IPS-15b (cell line): Measurements from ENCODE around the gene CD164L2.
"Not testable (repeated sequence)": the region's sequence is repeated elsewhere in the genome, so short reads cannot be mapped to it uniquely, and the experiment has no call there.

Experiments used
- H3K27me3 ChIP-seq: one replicate; pipeline ENCODE4 v1.6.1; 2013; ENCODE audit warnings: low read length; ENCODE audit not compliant: control insufficient read depth, insufficient read depth
- H3K36me3 ChIP-seq: one replicate; pipeline ENCODE4 v1.6.1; 2013; ENCODE audit warnings: low read length; ENCODE audit not compliant: control insufficient read depth, insufficient read depth
- H3K4me1 ChIP-seq: one replicate; pipeline ENCODE4 v1.6.1; 2013; ENCODE audit warnings: mild to moderate bottlenecking, low read length; ENCODE audit not compliant: control insufficient read depth, insufficient read depth
- H3K4me3 ChIP-seq: one replicate; pipeline ENCODE4 v1.5.1; 2013; ENCODE audit warnings: low read depth, low read length
- H3K9ac ChIP-seq: one replicate; pipeline ENCODE4 v1.6.1; 2013; ENCODE audit warnings: low read depth, mild to moderate bottlenecking, low read length
- H3K9me3 ChIP-seq: one replicate; pipeline ENCODE4 v1.6.1; 2013; ENCODE audit warnings: mild to moderate bottlenecking, low read length; ENCODE audit not compliant: control insufficient read depth, insufficient read depth

The CD164L2 gene

DNA sequence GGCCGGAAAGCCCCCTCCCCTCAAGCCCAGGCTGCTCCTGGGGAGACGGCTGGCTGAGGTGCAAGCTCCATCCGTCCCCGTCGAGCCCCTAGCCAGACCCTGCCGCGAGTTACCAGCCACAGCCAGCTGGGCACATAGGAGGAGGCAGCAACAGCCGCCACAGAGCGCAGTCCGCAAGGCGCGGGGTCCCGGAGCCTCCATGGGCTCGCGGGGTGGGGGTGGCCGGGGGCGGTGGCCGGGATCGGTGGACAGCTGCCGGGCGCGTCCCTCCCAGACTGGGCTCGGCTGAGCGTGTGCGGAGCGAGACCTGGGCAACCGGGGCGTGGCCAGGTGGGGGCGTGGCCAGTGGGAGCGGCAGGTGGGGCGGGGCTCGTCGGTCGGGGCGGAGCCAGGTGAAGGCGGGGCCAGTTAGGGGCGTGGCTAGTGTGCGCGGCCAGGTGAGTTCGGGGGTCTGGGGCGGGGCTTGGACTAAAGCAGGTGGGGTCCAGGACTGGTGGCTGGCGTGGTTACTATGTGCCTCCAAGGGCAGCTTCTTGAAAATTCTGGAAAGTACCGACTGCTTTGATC, at the start of gene CD164L2:
CD164L2 (minus strand) TSS at position 295 of the 567 bp plus-strand sequence; CDS start at position 201, 94 bp downstream.
- Histone ChIP-seq H3K4me3 (peak within 1 kb of the TSS; percentile 63), H3K36me3 (no peaks in the 10 kb centered on the region), H3K9ac (no peak within 1 kb of the TSS), H3K9me3 (no peaks in the 10 kb centered on the region), H3K27me3 (peaks cover 11% of the 10 kb centered on the region), H3K4me1 (peaks cover 3% of the 10 kb centered on the region)

DNA sequence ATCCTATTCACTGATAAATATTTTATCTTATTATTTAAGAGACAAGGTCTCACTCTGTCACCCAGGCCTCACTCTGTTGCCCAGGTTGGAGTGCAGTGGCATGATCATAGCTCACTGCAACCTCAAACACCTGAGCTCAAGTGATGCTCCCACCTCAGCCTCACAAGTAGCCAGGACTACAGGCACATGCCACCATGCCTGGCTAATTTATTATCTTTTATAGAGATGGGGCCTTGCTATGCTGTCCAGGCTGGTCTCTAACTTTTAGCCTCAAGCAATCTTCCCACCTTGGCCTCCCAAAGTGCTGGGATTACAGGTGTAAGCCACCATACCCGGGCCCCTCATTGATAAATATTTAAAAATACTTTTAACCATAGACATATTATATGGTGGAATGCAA, 49.6 kb upstream of the CD164L2 start:
- H3K4me3 ChIP-seq, H3K27me3 ChIP-seq, H3K9me3 ChIP-seq, H3K36me3 ChIP-seq, H3K9ac ChIP-seq: not testable (repeated sequence)
- peaks cover 38% of the 10 kb centered on the region for H3K4me1 ChIP-seq

DNA sequence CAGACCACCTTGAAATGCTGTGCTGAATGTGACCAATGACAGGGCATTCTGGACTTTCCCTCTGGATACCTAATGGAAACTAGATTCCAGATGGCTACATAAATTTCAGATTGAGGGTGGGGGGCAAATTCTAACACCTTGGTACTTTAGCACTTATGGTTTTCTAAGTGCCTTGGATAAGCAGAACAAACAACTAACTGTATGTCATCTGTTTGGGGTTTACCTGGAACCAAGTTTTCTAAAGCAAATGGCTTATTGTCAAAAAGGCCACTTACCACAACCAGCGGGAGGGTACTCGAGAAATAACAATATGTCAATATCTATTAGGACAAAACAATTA, 48.4 kb upstream of the CD164L2 start:
- no peak overlapping the region for H3K9ac ChIP-seq
- H3K4me3 ChIP-seq: no peak overlapping the region
- no peaks in the 10 kb centered on the region for H3K27me3 ChIP-seq
- H3K36me3 ChIP-seq: peaks cover 5% of the 10 kb centered on the region
- H3K4me1 ChIP-seq: peaks cover 32% of the 10 kb centered on the region
- no peaks in the 10 kb centered on the region for H3K9me3 ChIP-seq

DNA sequence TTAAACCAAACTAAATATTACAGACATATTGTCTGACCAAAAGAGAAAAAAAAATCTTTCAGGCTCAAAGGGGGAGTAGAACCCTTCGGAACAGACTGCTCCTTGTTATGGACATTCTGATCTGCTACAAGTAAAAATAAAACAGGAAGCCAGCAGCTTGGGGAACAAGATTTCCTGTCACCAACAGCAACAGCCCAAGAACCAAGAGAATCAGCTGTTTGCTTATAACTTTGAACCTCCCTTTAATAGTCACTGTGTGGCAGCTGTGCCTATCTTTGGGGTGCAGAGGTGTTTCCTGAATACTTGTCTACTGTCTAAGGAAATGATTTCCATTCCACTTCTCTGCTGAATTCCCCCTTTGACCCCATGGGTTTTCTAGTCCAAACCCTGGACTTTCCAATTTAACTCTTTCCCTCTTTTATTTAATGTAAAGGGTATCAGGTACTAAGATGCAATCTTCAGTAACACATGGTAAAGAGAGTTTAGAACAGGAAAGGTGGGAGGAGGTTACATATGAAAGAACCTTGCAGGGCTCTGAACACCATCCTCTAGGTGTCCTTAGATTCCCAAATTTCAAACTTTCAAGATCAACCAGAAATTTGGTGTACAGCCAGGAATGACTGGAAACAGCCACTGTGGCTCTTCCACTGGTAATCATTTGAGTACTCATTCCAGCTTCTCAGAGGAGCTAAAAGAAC, 47.9 kb upstream of the CD164L2 start:
- peaks cover 5% of the 10 kb centered on the region for H3K36me3 ChIP-seq
- peaks cover 28% of the 10 kb centered on the region for H3K4me1 ChIP-seq
- H3K9ac ChIP-seq: no peak overlapping the region
- no peaks in the 10 kb centered on the region for H3K9me3 ChIP-seq
- H3K27me3 ChIP-seq: no peaks in the 10 kb centered on the region
- H3K4me3 ChIP-seq: no peak overlapping the region

DNA sequence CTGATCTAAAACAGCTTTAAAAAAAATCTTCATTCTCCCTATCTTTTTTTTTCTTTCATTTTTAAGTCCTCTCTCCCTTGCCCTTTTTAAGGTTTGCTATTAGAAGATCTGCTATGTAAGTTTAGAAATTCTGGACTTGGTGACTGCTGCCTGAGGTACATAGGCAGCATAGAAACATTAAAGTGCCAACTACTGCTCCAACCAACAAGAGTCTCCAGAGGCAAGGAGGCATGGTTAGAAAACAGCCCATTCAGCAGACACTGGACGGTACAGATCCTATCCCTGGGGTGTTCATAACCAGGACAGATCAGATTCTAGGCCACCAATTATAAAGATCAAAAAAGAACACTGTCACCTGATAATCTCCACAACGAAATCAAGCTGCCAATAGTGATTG, 45.9 kb upstream of the CD164L2 start:
- H3K9ac ChIP-seq: no peak overlapping the region

DNA sequence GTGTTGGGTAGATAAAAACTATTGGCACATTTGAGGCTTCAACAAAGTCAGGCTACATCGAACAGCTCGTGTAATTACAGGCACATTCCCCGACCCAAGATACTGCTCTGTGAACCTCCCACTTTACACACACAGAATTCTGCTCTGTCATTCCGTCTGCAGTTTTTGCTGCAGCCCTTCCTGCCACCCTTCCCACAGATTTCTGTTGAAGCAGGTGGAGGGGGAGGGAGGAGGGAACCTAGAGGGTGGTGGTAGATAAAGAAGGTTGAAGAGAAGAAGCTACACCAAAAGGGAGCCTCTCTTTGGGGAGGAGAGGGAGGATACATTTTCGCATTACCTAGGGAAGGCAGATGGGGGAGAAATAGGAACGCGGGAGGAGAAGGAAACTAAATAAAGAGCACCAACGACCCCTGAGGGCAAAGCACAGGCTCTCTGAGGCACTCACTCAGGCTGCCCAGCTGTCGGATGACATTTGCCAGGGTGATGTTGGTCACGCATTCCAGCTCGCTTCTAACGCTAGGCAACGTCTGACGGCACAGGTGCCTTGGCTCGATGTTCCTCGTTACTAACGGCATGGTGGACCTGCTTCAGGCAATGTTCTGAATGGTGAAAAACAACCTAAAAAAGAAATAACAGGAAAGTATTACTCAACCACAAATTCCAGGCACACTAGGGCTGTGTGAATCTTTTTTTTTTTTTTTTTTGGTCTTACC, 45.3 kb upstream of the CD164L2 start:
- H3K9me3 ChIP-seq: no peaks in the 10 kb centered on the region
- H3K9ac ChIP-seq: no peak overlapping the region
- no peaks in the 10 kb centered on the region for H3K27me3 ChIP-seq
- H3K36me3 ChIP-seq: peaks cover 5% of the 10 kb centered on the region
- H3K4me1 ChIP-seq: peaks cover 29% of the 10 kb centered on the region
- no peak overlapping the region for H3K4me3 ChIP-seq

More for the DNA sequence above, 45.9 kb upstream of the CD164L2 start:
- Histone ChIP-seq H3K9me3 (no peaks in the 10 kb centered on the region), H3K4me1 (peaks cover 27% of the 10 kb centered on the region), H3K27me3 (no peaks in the 10 kb centered on the region), H3K4me3 (no peak overlapping the region), H3K36me3 (peaks cover 5% of the 10 kb centered on the region)

DNA sequence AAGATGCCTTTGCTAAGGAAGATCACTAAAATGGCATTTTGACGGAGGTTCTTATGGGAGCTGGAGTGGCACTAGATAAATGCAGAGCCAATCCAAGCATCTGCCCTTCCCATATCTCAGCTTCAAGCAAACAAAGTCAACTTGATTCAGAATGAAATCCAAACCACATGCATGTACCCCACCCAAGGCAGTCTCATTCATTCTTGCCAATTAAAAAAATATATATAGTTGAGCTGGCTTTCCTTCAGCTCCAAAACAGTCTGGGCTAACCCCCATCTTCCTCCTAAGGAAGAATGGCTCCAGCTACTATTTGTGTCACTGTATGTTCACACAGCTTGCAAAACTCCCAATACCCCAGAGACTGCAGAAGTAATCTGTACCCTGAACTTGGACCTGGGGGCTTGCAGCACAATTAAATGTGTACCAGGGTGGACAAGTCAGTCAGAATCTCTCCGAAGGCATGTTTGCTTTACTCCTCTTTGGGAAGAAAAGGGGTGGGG, 44.7 kb upstream of the CD164L2 start:
- Histone ChIP-seq H3K36me3 (peaks cover 5% of the 10 kb centered on the region), H3K27me3 (no peaks in the 10 kb centered on the region), H3K9ac (no peak overlapping the region), H3K9me3 (no peaks in the 10 kb centered on the region), H3K4me1 (peaks cover 29% of the 10 kb centered on the region), H3K4me3 (no peak overlapping the region)

DNA sequence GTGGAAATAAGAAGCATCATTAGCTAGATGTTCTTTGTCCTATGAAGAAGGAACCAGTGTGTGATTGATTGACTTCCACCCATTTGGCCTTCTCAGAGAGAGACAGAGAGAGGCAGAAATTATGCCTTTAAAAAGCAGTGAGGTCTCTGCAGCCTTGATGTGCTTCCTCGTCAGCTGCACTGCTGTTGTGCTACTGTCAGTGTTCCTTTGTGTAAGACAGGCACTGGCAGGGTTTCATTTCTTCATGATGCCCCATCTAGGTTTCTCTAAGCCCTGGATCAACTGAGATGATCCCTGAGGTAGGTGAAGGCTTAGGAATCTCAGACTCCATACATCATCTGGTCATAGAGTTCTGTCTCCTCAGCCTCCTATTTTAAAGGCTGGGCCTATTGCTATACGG, 44.2 kb upstream of the CD164L2 start:
- Histone ChIP-seq H3K36me3 (peaks cover 5% of the 10 kb centered on the region), H3K27me3 (no peaks in the 10 kb centered on the region), H3K9ac (no peak overlapping the region), H3K9me3 (no peaks in the 10 kb centered on the region), H3K4me3 (no peak overlapping the region), H3K4me1 (peaks cover 29% of the 10 kb centered on the region)

DNA sequence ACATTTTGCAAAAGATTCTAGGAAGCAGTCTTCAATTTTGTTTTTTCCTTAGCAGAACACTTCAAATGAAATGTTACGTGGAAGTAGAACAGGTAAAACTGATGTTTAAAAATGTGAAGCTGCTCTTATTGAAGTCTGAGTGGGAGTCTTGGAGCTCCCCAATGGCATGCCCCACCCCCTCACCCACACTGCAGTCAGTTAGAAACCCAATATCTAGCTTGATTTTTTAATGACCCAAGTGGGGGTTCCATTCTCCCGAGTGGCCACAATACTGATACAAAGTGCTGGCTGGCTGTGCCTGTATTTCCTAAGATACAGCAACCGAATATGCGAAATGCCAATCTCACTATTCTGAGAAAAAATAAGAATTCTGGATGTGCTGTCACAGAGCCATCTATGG, 40.6 kb upstream of the CD164L2 start:
- peaks cover 17% of the 10 kb centered on the region for H3K4me1 ChIP-seq
- H3K36me3 ChIP-seq: peaks cover 5% of the 10 kb centered on the region
- H3K27me3 ChIP-seq: no peaks in the 10 kb centered on the region
- no peak overlapping the region for H3K9ac ChIP-seq
- H3K9me3 ChIP-seq: no peaks in the 10 kb centered on the region
- no peak overlapping the region for H3K4me3 ChIP-seq

DNA sequence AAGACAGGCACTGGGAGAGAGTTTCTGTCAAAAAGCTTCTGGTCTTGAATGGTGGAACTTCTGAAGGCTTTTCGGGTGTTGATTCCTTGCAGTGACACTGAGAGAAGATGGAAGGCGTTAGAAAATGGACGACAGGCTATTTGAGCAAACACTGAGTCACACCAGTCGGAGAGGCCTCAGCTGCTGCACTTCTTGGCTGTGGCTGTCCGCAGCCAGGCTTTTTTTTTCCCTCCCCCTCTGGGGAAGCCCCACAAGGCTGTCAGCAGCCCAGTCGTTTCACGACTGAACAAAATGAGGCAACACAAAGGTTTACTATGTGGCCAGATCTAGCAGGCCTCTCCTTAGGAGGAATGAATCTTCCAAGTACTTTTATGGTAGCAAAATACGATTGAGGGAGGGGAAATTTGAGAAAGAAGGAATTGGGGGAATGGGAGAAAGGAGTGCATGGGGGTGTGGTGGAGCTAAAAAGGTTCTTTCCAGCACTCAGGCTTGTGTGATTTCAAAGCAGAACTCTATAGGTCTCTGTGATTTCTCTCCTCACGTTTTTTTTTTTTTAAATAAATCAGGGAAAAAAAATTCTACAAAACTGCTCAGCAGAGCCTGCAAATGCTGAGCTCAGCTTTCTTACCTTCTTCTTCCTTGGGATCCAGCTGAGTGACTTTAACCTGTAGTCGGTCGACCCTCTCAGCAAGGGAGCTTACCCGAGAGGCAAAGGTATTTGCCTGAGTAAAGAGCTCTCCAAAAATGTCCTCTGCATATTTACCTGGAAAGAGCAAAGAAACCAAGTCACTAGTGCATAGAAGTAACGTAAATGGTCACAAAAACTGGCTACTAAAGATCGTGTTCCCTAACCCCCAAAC, 35.4 kb upstream of the CD164L2 start:
- peaks cover 8% of the 10 kb centered on the region for H3K4me1 ChIP-seq
- no peak overlapping the region for H3K4me3 ChIP-seq
- peaks cover 13% of the 10 kb centered on the region for H3K36me3 ChIP-seq

DNA sequence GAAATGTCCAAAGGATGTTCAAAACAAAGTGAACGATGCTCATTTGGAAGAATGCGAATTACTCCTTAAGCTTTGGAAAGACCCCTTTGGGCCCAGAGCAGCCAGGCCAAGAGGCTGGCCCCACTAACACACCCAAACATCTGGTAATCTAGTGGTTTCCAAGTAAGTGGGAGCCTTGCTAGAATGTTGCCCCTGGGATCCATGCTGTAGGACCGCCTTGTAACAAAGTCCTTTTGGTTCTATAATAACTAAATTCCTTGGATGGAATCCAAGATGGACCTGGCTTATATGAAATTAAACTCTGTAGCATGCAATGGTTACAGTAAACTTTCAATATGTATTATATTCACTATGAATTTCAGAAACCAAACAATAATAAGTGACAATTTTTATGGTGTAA, 34.6 kb upstream of the CD164L2 start:
- Histone ChIP-seq H3K9ac (no peak overlapping the region), H3K4me1 (peaks cover 8% of the 10 kb centered on the region), H3K36me3 (peaks cover 16% of the 10 kb centered on the region), H3K4me3 (no peak overlapping the region), H3K27me3 (no peaks in the 10 kb centered on the region), H3K9me3 (no peaks in the 10 kb centered on the region)

More for the DNA sequence above, 35.4 kb upstream of the CD164L2 start:
- no peaks in the 10 kb centered on the region for H3K27me3 ChIP-seq
- H3K9ac ChIP-seq: peak overlapping the region; percentile 37
- no peaks in the 10 kb centered on the region for H3K9me3 ChIP-seq
